ENCODE results near the gene EDNRB.

GRCh38 chr13:77893066-77893465 is 25.6 kb downstream of the EDNRB start:
- TF ChIP-seq YY1 (IDR thresholded peaks at IDR 0.05; ENCODE audit: insufficient read depth, insufficient read length) (no peak), ZNF274 (IDR thresholded peaks at IDR 0.05; ENCODE audit: low read depth, low read length) (no peak), SUZ12 (IDR thresholded peaks at IDR 0.05; ENCODE audit: extremely low read depth, insufficient read depth, insufficient read length) (no peak)

Data from NT2/D1 (cell line).